K562 (cell line): ENCODE results near the gene WDR27. TPM values are rescaled to one million over a fixed set of nuclear protein-coding genes. Genes with fewer than 3 reads are reported as not detected.
A peak's percentile ranks its signal among the peaks of the same experiment; 100 is the strongest.

Source experiments
- AFF4 ChIP-seq: sonication (generic); formaldehyde crosslinking; IDR thresholded peaks from 2 replicates; pipeline ENCODE4 v1.8.0; 2023; ENCODE audit warnings: mild to moderate bottlenecking, missing genetic modification reagents
- CBX2 ChIP-seq: fragments of 200-600 bp; sonication (generic); IDR thresholded peaks from one replicate; pipeline ENCODE4 v1.6.1; 2012; ENCODE audit warnings: mild to moderate bottlenecking, low read length, inconsistent platforms; ENCODE audit not compliant: insufficient read depth, poor library complexity, severe bottlenecking
- GTF2E2 ChIP-seq: fragments of 200-800 bp; sonication (Bioruptor generic); IDR thresholded peaks from 2 replicates; pipeline ENCODE4 v1.6.1; 2016; ENCODE audit warnings: missing genetic modification characterization, missing compliant biosample characterization
- HLTF ChIP-seq: fragments of 450-650 bp; IDR thresholded peaks from 2 replicates; pipeline ENCODE4 v1.6.1; 2016
- MTA2 ChIP-seq: fragments of 450-650 bp; IDR thresholded peaks from 2 replicates; pipeline ENCODE4 v1.6.1; 2016; ENCODE audit warnings: low read depth
- NFATC3 ChIP-seq: fragments of 450-650 bp; IDR thresholded peaks from 2 replicates; pipeline ENCODE4 v1.6.1; 2017; ENCODE audit warnings: mild to moderate bottlenecking
- NFE2L1 ChIP-seq: fragments of 450-650 bp; IDR thresholded peaks from 2 replicates; pipeline ENCODE4 v1.6.1; 2016; ENCODE audit warnings: missing genetic modification characterization, low read depth, mild to moderate bottlenecking, missing compliant biosample characterization, moderate library complexity, borderline replicate concordance
- PML ChIP-seq: IDR thresholded peaks from 2 replicates; pipeline ENCODE4 v1.6.1; 2012; ENCODE audit warnings: low read length, inconsistent platforms
- PPARD ChIP-seq: fragments of 250-450 bp; sonication (Bioruptor Pico); IDR thresholded peaks from 2 replicates; pipeline ENCODE4 v1.8.0; 2022; ENCODE audit warnings: inconsistent platforms, mild to moderate bottlenecking, moderate library complexity
- RBM22 ChIP-seq: fragments of 200-400 bp; formaldehyde crosslinking; IDR thresholded peaks from 2 replicates; pipeline ENCODE4 v1.6.1; 2018; ENCODE audit warnings: low read length, low read depth; ENCODE audit not compliant: poor library complexity, severe bottlenecking
- SIN3B ChIP-seq: fragments of 450-650 bp; IDR thresholded peaks from 2 replicates; pipeline ENCODE4 v1.6.1; 2017; ENCODE audit warnings: low read depth, mild to moderate bottlenecking, moderate library complexity
- TCF3 ChIP-seq: sonication (generic); formaldehyde crosslinking; IDR thresholded peaks from 2 replicates; pipeline ENCODE4 v1.4.0; 2020; ENCODE audit warnings: mild to moderate bottlenecking, missing genetic modification reagents
- ZBTB17 ChIP-seq: fragments of 450-650 bp; formaldehyde crosslinking; IDR thresholded peaks from 2 replicates; pipeline ENCODE4 v1.4.0; 2020; ENCODE audit warnings: mild to moderate bottlenecking
- ZBTB8A ChIP-seq: fragments of 450-650 bp; IDR thresholded peaks from 2 replicates; pipeline ENCODE4 v1.6.1; 2018; ENCODE audit warnings: mild to moderate bottlenecking, moderate library complexity; ENCODE audit not compliant: partially characterized antibody
- ZC3H11A ChIP-seq: IDR thresholded peaks from 2 replicates; pipeline ENCODE4 v1.6.1; 2012; ENCODE audit warnings: low read depth, low read length, improper control_type of control experiment
- ZNF316 ChIP-seq: fragments of 450-650 bp; IDR thresholded peaks from 2 replicates; pipeline ENCODE4 v1.6.1; 2016
- polyA plus RNA-seq, 8 experiments: library from polyadenylated mRNA; depleted of rRNA in 4 of 8; stranded (reverse) in 5 of 8; unstranded in 3 of 8; fragments of >200 nt; fragmentation: Nextera tagmentation in 2 of 8; fragmentation: Illumina TruSeq in 1 of 8; extraction: Ambion mirVana in 2 of 8; extraction: Trizol in 1 of 8; gene quantifications; 2 replicates each; pipeline versions ENCODE4 v1.2.1 to v1.2.3, GENCODE V29; 2011 to 2014; ENCODE audit warnings: inconsistent platforms in 1 of 8, missing spikeins in 1 of 8
- total RNA-seq, 7 experiments: library from RNA; depleted of rRNA in 6 of 7; stranded (reverse); fragments of >200 nt in 6 of 7; fragmentation: Illumina TruSeq in 2 of 7; extraction: Trizol in 2 of 7; gene quantifications; 2 replicates each; pipeline versions ENCODE4 v1.2.1 to v1.2.3, GENCODE V29; 2011 to 2021; ENCODE audit warnings: low replicate concordance in 1 of 7
- TF ChIP-seq, protein P1 (sequence below): fragments of 250-450 bp; sonication (Bioruptor Pico); IDR thresholded peaks from 2 replicates; pipeline ENCODE4 v1.5.0; 2022; ENCODE audit warnings: mild to moderate bottlenecking
- TF ChIP-seq, protein P2 (sequence below): fragments of 450-650 bp; IDR thresholded peaks from 2 replicates; pipeline ENCODE4 v1.6.1; 2018; ENCODE audit warnings: mild to moderate bottlenecking, low read depth; ENCODE audit not compliant: partially characterized antibody

The WDR27 gene
- total and polyA plus RNA-seq, 9 of the 15 experiments (the other 6 are each of a cell fraction or from before 2014, with no cell fraction given), result 4.3 to 77.2 (median 22.7) TPM

DNA sequence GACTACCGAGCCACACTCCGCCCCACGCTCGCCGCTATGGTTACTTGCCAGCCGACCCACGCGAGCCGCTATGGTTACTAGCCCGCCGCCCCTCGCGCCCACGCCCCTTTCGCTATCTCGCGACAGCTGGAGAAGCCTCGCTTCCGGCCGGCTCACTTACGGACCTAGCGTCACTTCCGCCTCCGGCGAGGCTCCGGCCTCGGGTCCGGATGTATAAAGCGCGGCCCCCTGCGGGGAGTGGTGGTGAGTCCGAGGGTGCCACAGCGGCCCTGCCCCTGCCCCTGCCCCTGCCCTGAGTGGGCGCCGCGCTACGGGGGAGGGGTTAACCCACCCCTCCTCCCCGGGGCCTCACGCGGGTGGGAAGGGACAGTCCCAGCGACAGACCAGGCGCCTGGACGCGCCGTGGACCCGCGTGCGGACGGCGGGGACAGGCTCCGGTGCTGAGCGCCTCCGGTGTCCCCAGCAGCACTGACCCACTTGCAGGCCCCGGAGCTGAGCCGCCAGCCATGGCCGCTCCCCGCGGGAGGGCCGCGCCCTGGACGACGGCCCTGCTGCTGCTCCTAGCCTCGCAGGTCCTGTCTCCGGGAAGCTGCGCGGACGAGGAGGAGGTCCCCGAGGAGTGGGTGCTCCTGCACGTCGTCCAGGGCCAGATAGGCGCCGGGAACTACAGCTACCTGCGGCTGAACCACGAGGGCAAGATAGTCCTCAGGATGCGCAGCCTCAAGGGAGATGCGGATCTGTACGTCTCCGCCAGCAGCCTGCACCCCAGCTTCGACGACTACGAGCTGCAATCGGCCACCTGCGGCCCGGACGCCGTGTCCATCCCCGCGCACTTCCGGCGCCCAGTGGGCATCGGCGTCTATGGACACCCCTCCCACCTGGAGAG lies at the start of gene WDR27, which contains the start of gene C6orf120 (continued):
- no peak for TF ChIP-seq ZBTB8A
- peak; percentile 87; the same call in 1 of the 2 replicates for TF ChIP-seq ZBTB17 (CRISPR knock-in tag)
- TF ChIP-seq HLTF, result no peak; the same call in 1 of the 2 replicates
- peak; percentile 92; the same call in 1 of the 2 replicates for TF ChIP-seq AFF4 (CRISPR knock-in tag)
- no peak for TF ChIP-seq MTA2
- TF ChIP-seq NFE2L1 (tag), result no peak
- TF ChIP-seq, protein P1, sequence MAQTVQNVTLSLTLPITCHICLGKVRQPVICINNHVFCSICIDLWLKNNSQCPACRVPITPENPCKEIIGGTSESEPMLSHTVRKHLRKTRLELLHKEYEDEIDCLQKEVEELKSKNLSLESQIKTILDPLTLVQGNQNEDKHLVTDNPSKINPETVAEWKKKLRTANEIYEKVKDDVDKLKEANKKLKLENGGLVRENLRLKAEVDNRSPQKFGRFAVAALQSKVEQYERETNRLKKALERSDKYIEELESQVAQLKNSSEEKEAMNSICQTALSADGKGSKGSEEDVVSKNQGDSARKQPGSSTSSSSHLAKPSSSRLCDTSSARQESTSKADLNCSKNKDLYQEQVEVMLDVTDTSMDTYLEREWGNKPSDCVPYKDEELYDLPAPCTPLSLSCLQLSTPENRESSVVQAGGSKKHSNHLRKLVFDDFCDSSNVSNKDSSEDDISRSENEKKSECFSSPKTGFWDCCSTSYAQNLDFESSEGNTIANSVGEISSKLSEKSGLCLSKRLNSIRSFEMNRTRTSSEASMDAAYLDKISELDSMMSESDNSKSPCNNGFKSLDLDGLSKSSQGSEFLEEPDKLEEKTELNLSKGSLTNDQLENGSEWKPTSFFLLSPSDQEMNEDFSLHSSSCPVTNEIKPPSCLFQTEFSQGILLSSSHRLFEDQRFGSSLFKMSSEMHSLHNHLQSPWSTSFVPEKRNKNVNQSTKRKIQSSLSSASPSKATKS (CRISPR knock-in tag), result no peak
- TF ChIP-seq, protein P2, sequence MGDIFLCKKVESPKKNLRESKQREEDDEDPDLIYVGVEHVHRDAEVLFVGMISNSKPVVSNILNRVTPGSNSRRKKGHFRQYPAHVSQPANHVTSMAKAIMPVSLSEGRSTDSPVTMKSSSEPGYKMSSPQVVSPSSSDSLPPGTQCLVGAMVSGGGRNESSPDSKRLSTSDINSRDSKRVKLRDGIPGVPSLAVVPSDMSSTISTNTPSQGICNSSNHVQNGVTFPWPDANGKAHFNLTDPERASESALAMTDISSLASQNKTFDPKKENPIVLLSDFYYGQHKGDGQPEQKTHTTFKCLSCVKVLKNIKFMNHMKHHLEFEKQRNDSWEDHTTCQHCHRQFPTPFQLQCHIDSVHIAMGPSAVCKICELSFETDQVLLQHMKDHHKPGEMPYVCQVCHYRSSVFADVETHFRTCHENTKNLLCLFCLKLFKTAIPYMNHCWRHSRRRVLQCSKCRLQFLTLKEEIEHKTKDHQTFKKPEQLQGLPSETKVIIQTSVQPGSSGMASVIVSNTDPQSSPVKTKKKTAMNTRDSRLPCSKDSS, result no peak
- peak; percentile 19; the same call in 1 of the 2 replicates for TF ChIP-seq ZNF316
- TF ChIP-seq TCF3, result peak; percentile 8; the same call in 1 of the 2 replicates
- no peak for TF ChIP-seq CBX2
- TF ChIP-seq PML, result peak; percentile 81
- TF ChIP-seq NFATC3, result no peak
- TF ChIP-seq ZC3H11A, result no peak
- peak; percentile 90 for TF ChIP-seq RBM22
- peak; percentile 63 for TF ChIP-seq SIN3B
- no peak for TF ChIP-seq PPARD (CRISPR knock-in tag)
- no peak for TF ChIP-seq GTF2E2 (tag)
